ENCODE data around the gene HNRNPAB.
A peak's percentile ranks its signal among the peaks of the same experiment; 100 is the strongest.

The HNRNPAB gene
- 90.5 to 94.6 reads per million in 2 donors for total RNA-seq

DNA sequence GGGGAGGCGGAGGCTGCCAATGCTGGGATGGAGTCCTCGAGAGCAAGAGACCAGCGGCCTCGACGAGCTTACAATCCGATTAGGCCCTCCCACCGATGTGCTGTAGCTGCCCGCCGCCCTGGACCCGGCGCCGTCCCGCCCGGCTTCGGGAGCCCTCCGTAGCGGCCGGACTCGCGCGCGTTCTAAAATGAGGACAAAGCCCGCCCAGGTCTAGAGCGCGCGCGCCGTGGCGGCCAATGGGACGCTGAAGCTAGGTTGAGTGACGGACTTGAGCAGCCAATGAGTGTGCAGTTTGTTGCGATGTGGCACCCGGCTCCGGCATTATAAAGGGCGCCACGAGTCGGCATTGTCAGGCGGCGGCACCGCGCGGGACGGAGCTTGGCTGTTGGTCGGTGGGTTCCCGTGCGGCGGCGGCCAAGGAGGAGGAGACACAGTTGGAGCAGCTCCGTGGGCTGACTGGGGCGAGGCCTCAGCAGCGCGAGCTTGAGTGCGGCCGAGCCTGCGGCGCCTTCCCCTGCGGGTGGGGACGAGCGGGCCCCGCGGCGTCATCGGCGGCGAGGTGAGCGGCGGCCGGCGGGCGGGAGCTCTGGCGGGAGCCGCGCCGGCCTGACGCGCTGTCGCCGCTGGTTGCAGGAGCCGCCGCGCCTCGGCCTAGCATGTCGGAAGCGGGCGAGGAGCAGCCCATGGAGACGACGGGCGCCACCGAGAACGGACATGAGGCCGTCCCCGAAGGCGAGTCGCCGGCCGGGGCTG is at the start of gene HNRNPAB:
Gene HNRNPAB (plus strand): TSS at position 352 of the 753 bp plus-strand sequence. CDS start 305 bp downstream, at position 657.
- DNase-seq = peak; percentile 96

DNA sequence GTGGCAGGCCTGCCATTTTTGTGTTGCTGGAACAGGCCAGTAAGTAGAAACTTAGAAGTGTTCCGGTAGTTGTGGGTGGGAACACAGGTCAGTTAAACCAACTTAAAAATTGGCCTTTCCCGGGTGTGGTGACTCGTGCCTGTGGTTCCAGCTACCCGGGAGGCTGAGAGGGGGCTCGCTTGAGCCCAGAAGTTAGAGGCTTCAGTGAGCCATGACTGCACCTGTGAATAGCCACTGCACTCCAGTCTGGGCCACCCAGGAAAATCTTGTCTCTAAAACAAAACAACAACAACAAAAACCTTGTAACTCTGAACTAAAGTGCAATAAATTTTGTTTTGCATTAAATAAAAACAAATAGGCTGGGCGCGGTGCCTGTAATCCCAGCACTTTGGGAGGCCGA is 49.3 kb upstream of the HNRNPAB start:
- DNase-seq = no peak

DNA sequence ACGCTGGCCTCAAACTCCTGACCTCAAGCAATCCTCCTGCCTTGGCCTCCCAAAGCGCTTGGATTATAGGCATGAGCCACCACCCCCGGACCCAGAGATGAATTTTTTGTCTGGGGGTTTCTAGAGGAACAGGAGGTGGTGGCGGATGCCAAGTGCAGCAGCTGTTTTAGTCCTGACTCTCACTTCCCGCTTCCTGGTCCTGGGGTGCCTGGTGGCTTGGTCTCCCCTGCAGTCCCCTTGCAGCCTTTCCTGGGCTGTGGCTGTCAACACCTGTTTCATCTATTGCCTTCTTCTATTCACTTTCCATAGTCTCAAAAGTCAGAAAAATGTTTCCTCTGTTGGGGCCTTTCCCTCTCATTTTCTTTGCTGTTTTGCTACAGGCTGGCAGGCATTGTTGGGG is 44.2 kb upstream of the HNRNPAB start:
- no peak for DNase-seq

DNA sequence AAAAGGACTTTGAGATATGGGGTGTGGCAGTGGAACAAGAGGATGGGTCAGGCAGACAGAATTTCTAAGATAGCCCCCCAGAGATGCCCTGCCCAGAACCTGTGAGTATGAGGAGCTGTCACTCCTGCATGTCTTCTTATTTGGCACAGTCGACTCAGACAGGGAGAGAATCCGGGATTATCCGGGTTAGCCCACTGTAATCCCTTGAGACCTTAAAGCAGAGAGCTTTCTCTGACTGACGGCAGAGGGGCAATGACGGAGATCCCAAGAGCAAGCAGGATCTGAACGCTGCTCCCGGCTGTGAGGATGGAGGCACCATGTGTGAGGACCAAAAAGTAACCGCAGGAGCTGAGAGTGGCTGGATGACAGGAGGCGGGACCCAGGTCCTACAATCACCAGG is 41.9 kb upstream of the HNRNPAB start:
- DNase-seq = no peak

DNA sequence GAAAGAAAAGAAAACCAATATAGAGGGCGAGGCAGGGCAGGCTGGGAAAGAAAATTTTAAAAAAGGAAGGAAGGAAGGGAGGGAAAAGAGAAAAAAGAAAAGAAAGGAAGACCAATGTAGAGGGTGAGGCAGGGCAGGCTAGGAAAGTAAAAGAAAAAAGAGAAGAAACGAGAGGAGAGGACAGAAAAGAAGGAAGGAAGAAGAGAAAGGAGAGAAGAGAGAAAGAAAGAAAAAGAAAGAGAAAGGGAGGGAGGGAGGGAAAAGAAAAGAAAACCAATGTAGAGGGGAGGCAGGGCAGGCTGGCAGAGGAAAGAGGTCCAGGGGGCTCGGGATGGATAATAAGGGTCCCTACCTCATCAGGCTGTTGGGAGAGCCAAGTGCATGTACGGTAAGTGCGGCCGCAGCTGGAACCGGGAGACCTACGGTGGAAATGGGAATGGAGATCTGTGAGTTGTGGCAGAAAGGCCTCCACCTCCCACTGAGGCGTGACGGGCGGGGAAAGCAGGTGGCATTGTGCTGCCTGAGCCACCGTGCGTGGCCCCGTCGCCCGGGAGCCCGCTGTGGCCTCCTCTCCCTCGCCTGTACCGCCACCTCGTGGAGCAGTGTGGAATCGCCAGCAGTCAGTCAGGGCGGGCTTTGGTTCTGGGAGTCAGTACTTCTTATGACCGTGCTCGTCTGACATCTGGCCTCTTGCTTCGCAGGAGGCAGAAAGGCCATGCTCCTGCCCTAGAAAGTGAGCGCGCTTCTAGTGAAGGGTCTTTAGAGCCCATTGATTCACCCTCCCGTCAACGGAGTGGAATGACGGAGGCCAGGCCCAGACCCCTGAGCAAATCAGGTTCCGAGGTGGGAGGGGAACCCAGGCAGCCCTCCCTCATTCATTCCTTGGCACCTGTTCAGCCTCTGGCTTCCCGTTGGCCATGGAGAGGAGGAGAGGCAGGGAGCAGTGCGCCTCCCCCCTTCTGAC is 40.3 kb upstream of the HNRNPAB start:
- DNase-seq = peak; percentile 95

DNA sequence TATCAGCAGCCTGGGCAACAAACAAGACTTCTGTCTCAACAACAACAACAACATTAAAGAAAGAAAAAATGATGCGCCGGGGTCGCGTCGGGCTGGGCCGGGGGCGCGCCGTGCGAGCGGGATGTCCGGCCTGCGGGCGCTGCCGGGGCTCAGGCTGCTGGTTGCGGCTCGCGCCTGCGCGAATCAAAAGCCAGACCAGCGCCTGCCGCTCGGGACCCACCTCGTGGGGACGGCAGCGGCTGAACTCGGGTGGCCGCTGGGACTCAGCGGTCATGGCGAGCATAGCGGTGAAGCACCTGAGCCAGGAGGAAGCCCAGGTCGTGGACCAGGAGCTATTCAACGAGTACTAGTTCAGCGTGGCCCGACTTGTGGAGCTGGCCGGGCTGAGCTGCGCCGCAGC is 38.8 kb upstream of the HNRNPAB start:
- no peak for DNase-seq

DNA sequence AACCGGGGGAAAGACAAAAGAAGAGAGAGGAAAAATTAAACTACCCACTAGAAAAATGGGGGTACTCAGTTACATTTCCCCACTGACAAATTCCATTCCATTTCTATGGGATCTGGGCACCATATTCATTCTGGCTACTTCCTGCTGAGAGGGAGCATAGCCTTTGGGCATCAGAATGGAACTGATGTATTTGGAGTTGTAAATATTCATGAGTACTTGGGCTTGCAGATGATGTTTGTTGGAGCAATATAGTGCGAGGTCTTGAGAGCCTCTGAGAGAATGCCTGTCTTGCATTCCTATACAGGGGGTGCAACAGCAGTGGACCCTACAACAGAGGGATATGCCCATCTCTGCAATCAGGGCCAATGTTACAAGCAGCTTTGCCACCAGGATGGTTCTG is 33.9 kb upstream of the HNRNPAB start:
- DNase-seq = no peak

DNA sequence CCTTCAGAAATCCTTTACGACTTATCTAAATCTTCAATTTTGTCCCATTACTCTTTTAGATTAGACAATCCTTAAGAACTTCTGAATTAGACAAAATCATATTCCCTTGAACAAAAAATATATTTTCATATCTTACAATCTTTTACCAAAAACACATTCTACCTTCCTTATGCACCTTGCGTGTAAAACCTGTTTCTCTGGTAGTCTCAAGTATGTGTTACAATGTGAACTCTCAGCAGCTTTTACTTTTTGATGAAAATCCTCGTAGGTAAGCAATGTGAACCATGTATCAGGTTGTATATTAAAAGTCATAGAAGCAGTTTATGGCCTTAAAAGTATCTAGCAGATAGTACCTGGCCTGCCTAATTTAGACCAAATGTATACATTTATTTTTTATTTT is 29.9 kb upstream of the HNRNPAB start:
- no peak for DNase-seq

DNA sequence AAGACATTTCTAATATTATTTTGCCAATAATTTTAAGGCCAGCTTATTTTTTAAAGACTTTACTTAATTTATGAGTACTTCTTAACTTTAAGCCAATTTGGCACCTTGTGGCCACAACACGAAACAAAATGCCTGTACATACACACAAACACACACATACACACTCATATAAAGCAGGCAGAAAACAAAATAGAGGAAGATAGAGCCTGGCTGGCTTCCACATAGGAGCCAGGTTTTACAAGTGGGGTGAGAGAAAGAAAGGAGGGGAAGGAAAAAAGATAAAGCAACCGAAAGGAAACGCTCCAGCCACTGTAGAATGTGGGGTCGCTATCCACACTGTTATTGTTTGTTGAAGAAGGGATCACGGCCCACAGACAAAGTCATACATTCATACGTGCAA is 27.5 kb upstream of the HNRNPAB start:
- no peak for DNase-seq

DNA sequence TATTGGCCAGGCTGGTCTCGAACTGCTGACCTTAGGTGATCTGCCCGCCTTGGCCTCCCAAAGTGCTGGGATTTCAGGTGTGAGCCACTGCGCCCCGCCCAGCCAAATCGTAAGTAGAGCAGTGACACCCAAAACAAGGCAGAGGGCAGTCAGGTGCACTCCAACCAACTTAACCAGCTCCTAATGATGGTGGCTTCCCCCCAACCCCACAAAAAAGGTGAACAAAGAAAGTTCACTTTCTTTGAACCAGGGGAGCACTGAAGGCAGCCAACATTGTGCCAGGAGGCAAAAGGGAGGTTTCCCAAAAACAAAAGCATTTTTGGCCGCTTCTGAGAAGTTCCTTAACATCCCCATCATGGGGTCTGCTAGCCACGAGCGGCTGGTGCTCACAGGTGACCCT is 26.8 kb upstream of the HNRNPAB start:
- no peak for DNase-seq

DNA sequence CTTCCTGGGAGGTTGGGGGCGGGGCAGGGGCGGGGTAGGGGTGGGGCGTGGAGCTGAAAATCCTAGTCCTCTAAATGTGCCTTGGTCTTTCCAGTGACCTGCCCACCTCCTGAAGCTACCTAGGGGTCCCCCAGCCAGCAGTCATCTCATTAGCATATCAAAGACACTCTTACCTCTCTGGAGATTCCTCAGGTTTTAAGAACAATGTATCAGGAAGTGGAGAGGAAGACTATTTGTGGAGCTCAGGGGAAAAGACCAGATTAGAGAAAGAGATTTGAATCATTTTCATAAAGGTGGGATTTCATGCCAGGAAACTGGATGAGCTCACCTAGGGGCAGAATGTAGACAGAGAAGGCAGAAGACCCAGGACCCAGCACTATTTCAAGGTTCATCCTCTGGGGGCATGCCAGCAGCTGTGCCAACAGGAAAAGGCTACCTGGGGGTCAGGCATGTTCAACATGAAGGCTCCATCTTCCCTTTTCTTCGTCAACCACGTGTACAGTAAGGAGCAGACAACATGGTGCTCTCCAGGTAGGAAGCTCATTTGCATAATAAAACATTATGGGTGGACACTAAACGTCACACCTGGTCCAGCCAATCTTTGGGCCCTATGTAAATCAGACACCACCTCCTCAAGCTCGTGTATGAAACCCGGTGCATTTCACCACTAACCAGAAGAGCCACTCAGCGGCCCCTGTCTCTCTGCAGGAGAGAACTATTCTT is 24.0 kb upstream of the HNRNPAB start:
- DNase-seq = no peak

DNA sequence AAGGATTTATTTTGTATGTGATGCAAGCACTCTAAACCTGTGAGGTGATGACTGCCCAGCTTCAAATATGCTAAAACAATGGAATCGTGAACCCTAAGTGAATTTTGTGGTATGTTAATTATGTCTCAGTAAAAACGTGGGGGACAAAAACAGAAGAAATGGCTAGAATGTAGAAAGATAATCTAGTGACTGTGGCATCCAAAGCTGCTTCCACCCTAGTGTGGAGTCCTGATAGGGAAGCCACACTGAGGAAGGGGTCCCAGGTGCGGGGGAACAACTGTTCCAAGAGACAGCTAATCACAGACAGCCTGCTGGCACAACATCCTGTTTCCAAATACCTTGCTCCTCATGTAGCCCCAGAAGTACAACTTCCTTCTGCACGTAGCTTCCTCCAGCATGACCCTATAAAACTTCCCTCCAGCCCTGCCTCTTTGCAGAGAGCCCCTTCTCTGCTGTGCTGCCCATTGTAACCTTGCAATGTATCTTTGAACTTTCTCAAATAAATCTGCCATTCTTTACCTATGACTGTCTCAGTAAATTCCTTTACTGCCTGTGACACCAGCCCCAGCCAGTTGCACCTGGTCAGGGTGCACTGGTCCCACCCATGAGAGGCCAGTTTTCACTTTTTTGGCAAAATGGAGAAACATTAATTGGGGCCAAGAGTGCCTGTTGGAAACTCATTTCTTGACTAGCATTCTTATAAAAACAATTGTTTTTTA is 22.0 kb upstream of the HNRNPAB start:
- DNase-seq = no peak

DNA sequence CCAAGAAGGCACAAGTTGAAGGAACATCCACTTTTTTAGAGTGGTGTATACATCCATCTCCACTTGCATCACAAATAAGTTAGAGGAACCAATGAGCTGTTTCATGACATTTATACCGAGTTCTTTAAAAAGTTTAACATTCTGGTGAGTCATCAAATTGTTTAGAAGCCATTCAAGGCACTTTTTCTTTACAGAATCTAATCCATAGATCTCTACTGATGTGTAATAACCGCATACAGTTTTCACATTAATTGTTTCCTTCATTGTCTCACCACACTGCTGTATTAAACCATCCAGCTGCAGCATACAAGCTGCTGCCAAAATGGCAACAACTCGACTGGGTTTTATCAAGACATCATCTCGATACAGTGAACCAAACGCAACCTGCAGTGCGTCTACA is 17.9 kb upstream of the HNRNPAB start:
- no peak for DNase-seq

DNA sequence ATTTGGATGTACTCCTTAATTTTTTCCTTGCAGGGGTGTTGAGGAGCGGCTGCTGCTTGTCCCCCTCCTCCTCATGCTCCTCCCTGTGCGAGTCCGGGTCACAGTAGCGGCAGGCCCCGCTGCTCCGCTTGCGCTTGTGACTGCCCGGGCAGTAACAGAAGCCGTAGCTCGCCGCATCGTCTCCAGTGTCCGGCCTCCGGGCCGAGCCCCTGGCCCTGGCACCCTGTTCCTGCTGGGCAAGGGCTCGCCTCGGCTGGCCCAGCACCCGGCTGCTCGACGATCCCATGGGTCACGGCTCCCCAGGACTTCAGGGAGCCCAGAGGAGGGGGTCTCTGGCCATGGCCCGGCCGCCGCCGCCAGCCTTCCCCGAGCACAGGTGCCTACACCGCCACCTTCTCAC is 17.3 kb upstream of the HNRNPAB start, which contains the start of gene GMCL2:
Gene GMCL2 (minus strand): TSS at position 358 of the 400 bp plus-strand sequence. CDS start 72 bp downstream, at position 286.
- no peak for DNase-seq

DNA sequence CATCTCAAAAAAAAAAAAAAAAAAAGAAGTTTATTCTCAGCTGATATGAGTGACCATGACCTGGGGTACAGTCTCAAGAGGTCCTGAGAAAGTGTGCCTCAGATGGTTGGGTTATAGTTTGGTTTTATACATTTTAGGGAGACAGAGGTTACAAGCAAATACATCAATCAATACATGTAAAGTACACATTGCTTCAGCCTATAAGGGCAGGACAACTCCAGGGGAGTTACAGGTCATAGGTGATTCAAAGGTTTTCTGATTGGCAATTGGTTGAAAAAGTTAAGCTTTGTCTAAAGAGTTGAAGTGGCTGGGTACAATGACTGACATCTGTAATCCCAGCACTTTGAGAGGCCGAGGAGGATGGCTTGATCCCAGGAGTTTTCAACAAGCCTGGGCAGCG is 14.9 kb upstream of the HNRNPAB start:
- DNase-seq = no peak

DNA sequence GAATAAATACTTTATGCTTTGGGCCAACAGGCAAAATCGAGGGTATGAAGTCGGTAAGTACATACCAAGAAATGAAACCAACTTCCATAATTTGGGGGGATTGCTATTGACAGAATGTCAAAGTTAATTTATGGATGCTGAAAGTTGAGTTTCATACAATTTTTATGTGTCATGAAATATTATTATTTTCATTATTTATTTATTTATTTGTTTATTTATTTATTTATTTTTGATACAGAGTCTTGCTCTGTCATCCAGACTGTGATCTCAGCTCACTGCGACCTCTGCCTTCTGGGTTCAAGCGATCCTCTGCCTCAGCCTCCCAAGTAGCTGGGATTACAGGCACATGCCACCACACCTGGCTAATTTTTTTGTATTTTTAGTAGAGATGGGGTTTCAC is 12.7 kb upstream of the HNRNPAB start:
- DNase-seq = no peak

DNA sequence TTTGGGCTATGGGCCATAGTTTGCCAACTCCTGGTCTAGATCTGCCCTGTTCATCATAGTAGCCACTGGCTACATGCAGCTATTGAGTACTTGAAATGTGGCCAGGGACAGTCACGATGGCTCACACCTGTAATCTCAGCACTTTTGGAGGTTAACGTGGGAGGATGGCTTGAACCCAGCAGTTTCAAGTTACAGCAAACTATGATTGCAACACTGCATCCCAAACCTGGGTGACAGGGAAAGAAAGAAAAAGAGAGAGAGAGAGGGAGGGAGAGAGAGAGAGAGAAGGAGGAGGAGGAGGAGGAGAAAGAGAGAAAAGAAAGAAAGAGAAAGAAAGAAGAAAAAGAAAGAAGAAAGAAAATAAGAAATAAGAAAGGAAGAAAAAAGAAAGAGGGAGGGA is 12.1 kb upstream of the HNRNPAB start:
- DNase-seq = no peak

DNA sequence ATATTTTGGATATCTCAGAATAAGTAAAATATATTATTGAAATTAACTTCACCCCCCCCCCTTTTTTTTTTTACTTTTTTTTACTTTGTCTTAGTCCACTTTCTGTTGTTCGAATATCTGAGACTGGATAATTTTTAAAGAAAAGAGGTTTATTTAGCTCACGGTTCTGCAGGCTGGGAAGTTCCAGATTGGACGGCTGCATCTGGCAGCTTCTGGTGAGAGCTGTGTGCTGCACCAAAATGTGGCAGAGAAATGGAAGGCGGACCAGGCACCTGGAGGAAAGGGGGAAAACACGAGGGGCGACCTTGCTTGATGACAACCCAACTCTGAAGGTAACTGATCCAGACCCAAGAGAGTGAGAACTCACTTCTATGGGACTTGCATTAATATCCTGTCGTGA is 11.5 kb upstream of the HNRNPAB start:
- no peak for DNase-seq

DNA sequence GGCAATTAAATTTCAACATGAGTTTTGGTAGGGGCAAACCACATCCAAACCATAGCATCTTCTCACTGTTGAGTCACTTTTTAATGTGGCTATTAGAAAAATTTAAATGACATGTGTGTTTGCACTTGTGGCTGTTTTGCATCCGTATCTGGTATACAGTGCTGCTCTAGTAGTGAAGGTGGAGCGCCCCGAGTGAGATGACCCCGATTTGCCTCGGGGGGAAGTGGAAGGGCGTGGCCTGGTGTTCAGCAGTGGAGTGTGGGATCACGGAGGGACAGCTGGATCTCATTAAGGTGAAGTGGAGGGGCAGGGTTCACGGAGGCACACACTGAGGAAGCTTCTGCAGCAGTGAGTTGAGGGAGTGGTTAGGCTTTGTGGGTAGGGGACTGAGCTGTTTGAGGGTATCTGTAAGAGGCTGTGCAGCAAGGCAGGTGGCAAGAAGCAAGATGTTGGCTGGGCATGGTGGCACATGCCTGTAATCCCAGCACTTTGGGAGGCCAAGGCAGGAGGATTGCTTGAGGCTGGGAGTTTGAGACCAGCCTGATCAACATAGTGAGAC is 11.0 kb upstream of the HNRNPAB start:
- DNase-seq = no peak

DNA sequence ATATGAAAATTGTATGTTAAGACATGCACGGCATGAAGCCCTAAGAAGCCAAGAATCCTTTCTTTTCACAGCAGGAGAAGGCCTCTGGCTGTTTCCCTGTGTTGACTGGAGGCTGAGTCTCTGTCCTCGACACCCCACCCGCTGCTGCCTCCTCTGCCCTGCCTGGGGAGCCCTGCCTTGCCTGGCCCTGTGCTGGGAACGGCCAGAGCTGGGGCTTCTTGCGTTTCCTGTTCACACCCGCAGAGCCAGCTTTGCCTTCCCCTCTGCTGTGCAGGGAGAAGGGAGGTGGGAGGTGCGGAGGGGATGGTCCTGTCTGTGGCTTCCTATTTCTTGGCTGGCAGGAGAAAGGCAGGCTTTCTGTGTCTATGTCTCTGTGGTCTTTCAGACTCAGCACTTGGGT is 10.3 kb upstream of the HNRNPAB start:
- DNase-seq = no peak

DNA sequence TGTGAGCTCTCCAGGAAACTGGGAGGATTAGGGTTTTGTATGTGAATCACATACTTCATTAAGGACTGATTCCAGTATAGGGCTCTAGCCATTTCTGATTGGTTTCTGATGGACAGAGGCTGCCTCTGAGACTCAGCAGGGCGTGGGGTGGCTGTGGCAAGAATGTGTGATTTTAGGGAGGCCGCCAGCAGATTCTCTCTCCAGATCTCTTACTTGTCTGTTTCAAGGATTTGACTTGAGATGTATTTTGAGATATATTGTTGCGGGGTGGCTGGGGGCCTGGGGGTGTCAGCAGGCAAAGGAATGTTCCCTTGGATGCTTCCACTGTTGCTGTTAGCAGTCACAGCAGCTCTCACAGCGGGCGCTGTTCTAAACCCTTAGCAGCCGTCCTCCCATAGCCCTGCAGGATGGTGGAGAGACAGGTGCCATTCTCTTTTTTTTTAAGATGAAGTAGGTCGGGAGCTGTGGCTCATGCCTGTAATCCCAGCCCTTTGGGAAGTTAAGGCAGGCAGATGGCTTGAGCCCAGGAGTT is 8.0 kb upstream of the HNRNPAB start:
- DNase-seq = no peak

DNA sequence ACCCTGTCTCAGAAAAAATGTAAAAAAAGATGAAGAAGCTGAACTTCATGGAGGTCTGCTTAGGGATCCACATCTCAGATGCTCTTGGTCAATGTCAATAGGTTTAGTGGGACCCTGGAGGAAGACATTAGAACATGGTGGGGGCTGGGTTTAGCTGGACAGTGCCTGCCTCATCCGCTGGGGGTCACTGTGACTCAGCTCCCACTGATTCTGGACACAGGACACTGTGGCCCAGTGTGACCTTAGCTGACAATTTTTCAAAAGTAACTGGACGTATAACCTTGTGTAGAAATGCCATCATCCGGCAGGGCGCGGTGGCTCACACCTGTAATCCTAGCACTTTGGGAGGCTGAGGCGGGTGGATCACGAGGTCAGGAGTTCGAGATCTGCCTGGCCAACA is 7.3 kb upstream of the HNRNPAB start:
- DNase-seq = no peak

Measured in T-helper 9 cell (primary cell).